Measurements from ENCODE around the gene DLGAP1. TPM values are rescaled to one million over a fixed set of nuclear protein-coding genes. Genes with fewer than 3 reads are reported as not detected.

The DLGAP1 gene
- polyA plus RNA-seq, 1 donor from 2014 or later, result 4.5 TPM

- Histone ChIP-seq H3K27me3 (ENCODE audit: insufficient read depth, low read depth, low read length) (no peaks in the 10 kb centered on the region), H3K79me2 (replicated peaks; ENCODE audit: insufficient read depth, low read length) (no peaks in the 10 kb centered on the region), H3K4me3 (ENCODE audit: low read length) (no peak overlapping the region), H3K9ac (ENCODE audit: low read length) (no peak overlapping the region), H3K4me2 (ENCODE audit: low read length) (no peak overlapping the region), H3K9me2 (ENCODE audit: insufficient read depth, low read length) (no peaks in the 10 kb centered on the region), H3K9me3 (ENCODE audit: low read length) (no peaks in the 10 kb centered on the region), H3F3A (ENCODE audit: insufficient read depth, low read length, poor library complexity, severe bottlenecking) (no peaks in the 10 kb centered on the region), H2AFZ (ENCODE audit: low read depth, low read length) (no peak overlapping the region), H3K27ac (ENCODE audit: low read length) (no peak overlapping the region), H3K36me3 (ENCODE audit: insufficient read depth, low read length) (no peaks in the 10 kb centered on the region), H4K20me1 (ENCODE audit: insufficient read depth) (no peaks in the 10 kb centered on the region)
- TF ChIP-seq SMC3 (conservative IDR thresholded peaks at IDR 0.05; ENCODE audit: poor library complexity), result no peak
- TF ChIP-seq EP300 (conservative IDR thresholded peaks at IDR 0.05; ENCODE audit: poor library complexity, severe bottlenecking), result no peak
- TF ChIP-seq MXI1 (conservative IDR thresholded peaks at IDR 0.05; ENCODE audit: poor library complexity, severe bottlenecking), result no peak
- TF ChIP-seq RAD21 (conservative IDR thresholded peaks at IDR 0.05), result no peak
- no peak for TF ChIP-seq CTCF (IDR thresholded peaks at IDR 0.05; ENCODE audit: poor library complexity, severe bottlenecking)
- TF ChIP-seq, protein P1, sequence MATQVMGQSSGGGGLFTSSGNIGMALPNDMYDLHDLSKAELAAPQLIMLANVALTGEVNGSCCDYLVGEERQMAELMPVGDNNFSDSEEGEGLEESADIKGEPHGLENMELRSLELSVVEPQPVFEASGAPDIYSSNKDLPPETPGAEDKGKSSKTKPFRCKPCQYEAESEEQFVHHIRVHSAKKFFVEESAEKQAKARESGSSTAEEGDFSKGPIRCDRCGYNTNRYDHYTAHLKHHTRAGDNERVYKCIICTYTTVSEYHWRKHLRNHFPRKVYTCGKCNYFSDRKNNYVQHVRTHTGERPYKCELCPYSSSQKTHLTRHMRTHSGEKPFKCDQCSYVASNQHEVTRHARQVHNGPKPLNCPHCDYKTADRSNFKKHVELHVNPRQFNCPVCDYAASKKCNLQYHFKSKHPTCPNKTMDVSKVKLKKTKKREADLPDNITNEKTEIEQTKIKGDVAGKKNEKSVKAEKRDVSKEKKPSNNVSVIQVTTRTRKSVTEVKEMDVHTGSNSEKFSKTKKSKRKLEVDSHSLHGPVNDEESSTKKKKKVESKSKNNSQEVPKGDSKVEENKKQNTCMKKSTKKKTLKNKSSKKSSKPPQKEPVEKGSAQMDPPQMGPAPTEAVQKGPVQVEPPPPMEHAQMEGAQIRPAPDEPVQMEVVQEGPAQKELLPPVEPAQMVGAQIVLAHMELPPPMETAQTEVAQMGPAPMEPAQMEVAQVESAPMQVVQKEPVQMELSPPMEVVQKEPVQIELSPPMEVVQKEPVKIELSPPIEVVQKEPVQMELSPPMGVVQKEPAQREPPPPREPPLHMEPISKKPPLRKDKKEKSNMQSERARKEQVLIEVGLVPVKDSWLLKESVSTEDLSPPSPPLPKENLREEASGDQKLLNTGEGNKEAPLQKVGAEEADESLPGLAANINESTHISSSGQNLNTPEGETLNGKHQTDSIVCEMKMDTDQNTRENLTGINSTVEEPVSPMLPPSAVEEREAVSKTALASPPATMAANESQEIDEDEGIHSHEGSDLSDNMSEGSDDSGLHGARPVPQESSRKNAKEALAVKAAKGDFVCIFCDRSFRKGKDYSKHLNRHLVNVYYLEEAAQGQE (IDR thresholded peaks at IDR 0.05; ENCODE audit: borderline replicate concordance), result no peak
- no peak for TF ChIP-seq TAF1 (IDR thresholded peaks at IDR 0.05; ENCODE audit: low read depth)
- no peak for TF ChIP-seq POLR2AphosphoS5 (IDR thresholded peaks at IDR 0.05)
- no peak for TF ChIP-seq EZH2 (IDR thresholded peaks at IDR 0.05; ENCODE audit: borderline replicate concordance, insufficient read depth, low read length, poor library complexity, severe bottlenecking)
These were observed 844.9 kb downstream of the DLGAP1 start for GRCh38 chr18:3610188-3610708.

- Histone ChIP-seq H3K27ac (ENCODE audit: low read length) (no peak overlapping the region), H3K79me2 (replicated peaks; ENCODE audit: insufficient read depth, low read length) (no peaks in the 10 kb centered on the region)
These were observed 846.6 kb downstream of the DLGAP1 start for GRCh38 chr18:3608488-3608887.

More at GRCh38 chr18:3608488-3608887, 846.6 kb downstream of the DLGAP1 start:
- Histone ChIP-seq H3K9ac (ENCODE audit: low read length) (no peak overlapping the region), H3K36me3 (ENCODE audit: insufficient read depth, low read length) (no peaks in the 10 kb centered on the region), H3K27me3 (ENCODE audit: insufficient read depth, low read depth, low read length) (peaks cover 8% of the 10 kb centered on the region), H3K9me3 (ENCODE audit: low read length) (no peaks in the 10 kb centered on the region), H4K20me1 (ENCODE audit: insufficient read depth) (no peaks in the 10 kb centered on the region), H3F3A (ENCODE audit: insufficient read depth, low read length, poor library complexity, severe bottlenecking) (no peaks in the 10 kb centered on the region), H3K4me3 (ENCODE audit: low read length) (no peak overlapping the region), H2AFZ (ENCODE audit: low read depth, low read length) (no peak overlapping the region), H3K9me2 (ENCODE audit: insufficient read depth, low read length) (no peaks in the 10 kb centered on the region), H3K4me2 (ENCODE audit: low read length) (no peak overlapping the region)
- no peak for TF ChIP-seq TAF1 (IDR thresholded peaks at IDR 0.05; ENCODE audit: low read depth)
- TF ChIP-seq RAD21 (conservative IDR thresholded peaks at IDR 0.05), result no peak
- TF ChIP-seq EP300 (conservative IDR thresholded peaks at IDR 0.05; ENCODE audit: poor library complexity, severe bottlenecking), result no peak
- no peak for TF ChIP-seq POLR2AphosphoS5 (IDR thresholded peaks at IDR 0.05)
- no peak for TF ChIP-seq EZH2 (IDR thresholded peaks at IDR 0.05; ENCODE audit: borderline replicate concordance, insufficient read depth, low read length, poor library complexity, severe bottlenecking)
- no peak for TF ChIP-seq CTCF (IDR thresholded peaks at IDR 0.05; ENCODE audit: poor library complexity, severe bottlenecking)
- TF ChIP-seq SMC3 (conservative IDR thresholded peaks at IDR 0.05; ENCODE audit: poor library complexity), result no peak
- TF ChIP-seq, protein P1 (IDR thresholded peaks at IDR 0.05; ENCODE audit: borderline replicate concordance), result no peak
- TF ChIP-seq MXI1 (conservative IDR thresholded peaks at IDR 0.05; ENCODE audit: poor library complexity, severe bottlenecking), result no peak

Measured in neural cell (in vitro differentiated cells).